ENCODE data around the gene LRRC75A. TPM values are rescaled to one million over a fixed set of nuclear protein-coding genes. Genes with fewer than 3 reads are reported as not detected.

Gene LRRC75A
- total RNA-seq, 3 donors from 2014 or later (not counting 1 experiment from before 2014, with no cell fraction given): 2.6 to 3.0 (median 3.0) TPM

GRCh38 chr17:16506188-16506587 lies 14.2 kb upstream of the LRRC75A start:
- Histone ChIP-seq H3K9me3 (ENCODE audit: control insufficient read depth, insufficient read depth, low read length) (no peaks in the 10 kb centered on the region), H3K36me3 (ENCODE audit: control insufficient read depth, insufficient read depth, low read length) (no peaks in the 10 kb centered on the region), H3K4me3 (ENCODE audit: low read length) (no peak overlapping the region), H3K27me3 (ENCODE audit: control insufficient read depth, insufficient read depth, low read length) (no peaks in the 10 kb centered on the region), H3K4me1 (ENCODE audit: control insufficient read depth, insufficient read depth, low read length) (peaks cover 2% of the 10 kb centered on the region), H3K27ac (ENCODE audit: low read length) (no peak overlapping the region)
- Mint-ChIP-seq H3K4me1 (no peaks in the 10 kb centered on the region), H3K9me3 (no peaks in the 10 kb centered on the region), H3K27me3 (ENCODE audit: low read depth in 2 of 2) (peaks cover 0 to 12% of the 10 kb centered on the region in 2 donors), H3K27ac (no peak overlapping the region), H3K4me3 (no peak overlapping the region), H3K36me3 (no peaks in the 10 kb centered on the region)
- no peak for ATAC-seq
- TF ChIP-seq, protein P1, sequence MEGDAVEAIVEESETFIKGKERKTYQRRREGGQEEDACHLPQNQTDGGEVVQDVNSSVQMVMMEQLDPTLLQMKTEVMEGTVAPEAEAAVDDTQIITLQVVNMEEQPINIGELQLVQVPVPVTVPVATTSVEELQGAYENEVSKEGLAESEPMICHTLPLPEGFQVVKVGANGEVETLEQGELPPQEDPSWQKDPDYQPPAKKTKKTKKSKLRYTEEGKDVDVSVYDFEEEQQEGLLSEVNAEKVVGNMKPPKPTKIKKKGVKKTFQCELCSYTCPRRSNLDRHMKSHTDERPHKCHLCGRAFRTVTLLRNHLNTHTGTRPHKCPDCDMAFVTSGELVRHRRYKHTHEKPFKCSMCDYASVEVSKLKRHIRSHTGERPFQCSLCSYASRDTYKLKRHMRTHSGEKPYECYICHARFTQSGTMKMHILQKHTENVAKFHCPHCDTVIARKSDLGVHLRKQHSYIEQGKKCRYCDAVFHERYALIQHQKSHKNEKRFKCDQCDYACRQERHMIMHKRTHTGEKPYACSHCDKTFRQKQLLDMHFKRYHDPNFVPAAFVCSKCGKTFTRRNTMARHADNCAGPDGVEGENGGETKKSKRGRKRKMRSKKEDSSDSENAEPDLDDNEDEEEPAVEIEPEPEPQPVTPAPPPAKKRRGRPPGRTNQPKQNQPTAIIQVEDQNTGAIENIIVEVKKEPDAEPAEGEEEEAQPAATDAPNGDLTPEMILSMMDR (IDR thresholded peaks at IDR 0.05): no peak
- no peak for DNase-seq
- intact Hi-C loops (cut with micrococcal nuclease): no loop called here
- 94% methylated on average over 3 of the region's 3 CpGs for WGBS (ENCODE audit: insufficient coverage)

DNA sequence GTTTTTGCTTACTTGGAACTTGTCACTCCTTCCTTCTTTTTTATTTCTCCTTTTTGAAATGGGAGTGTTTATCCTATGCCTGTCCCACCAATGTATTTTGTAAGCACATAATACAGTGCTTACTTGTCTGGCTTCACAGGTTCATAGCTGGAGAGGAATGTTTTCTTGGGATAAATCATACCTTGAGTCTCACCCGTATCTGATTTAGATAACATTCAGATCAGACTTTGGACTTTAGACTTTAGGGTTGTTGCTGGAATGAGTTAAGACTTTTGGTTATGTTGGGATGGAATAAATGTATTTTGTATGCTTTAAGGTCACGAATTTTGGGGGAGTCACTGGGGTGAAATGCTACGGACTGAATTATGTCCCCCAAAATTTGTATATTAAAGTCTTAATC lies 13.0 kb upstream of the LRRC75A start:
- Mint-ChIP-seq H3K9me3 (no peaks in the 10 kb centered on the region), H3K4me1 (no peaks in the 10 kb centered on the region), H3K36me3 (no peaks in the 10 kb centered on the region), H3K27ac (no peak overlapping the region), H3K4me3 (no peak overlapping the region), H3K27me3 (ENCODE audit: low read depth in 2 of 2) (peaks cover 0 to 12% of the 10 kb centered on the region in 2 donors)
- no peaks in the 10 kb centered on the region for H3K36me3 ChIP-seq (ENCODE audit: control insufficient read depth, insufficient read depth, low read length)
- no peak for ATAC-seq
- H3K9me3 ChIP-seq (ENCODE audit: control insufficient read depth, insufficient read depth, low read length): no peaks in the 10 kb centered on the region
- no peak overlapping the region for H3K27ac ChIP-seq (ENCODE audit: low read length)
- TF ChIP-seq, protein P1 (IDR thresholded peaks at IDR 0.05): no peak
- no peaks in the 10 kb centered on the region for H3K4me1 ChIP-seq (ENCODE audit: control insufficient read depth, insufficient read depth, low read length)
- intact Hi-C loops (cut with micrococcal nuclease): no loop called here
- 77% methylated on average over 3 of the region's 3 CpGs for WGBS (ENCODE audit: insufficient coverage)
- DNase-seq: no peak
- no peaks in the 10 kb centered on the region for H3K27me3 ChIP-seq (ENCODE audit: control insufficient read depth, insufficient read depth, low read length)
- H3K4me3 ChIP-seq (ENCODE audit: low read length): no peak overlapping the region

- 88% methylated on average over 12 of the region's 12 CpGs for WGBS (ENCODE audit: insufficient coverage)
- H3K9me3 Mint-ChIP-seq: no peaks in the 10 kb centered on the region
- H3K4me3 Mint-ChIP-seq: no peak overlapping the region
- Histone ChIP-seq H3K9me3 (ENCODE audit: control insufficient read depth, insufficient read depth, low read length) (no peaks in the 10 kb centered on the region), H3K4me3 (ENCODE audit: low read length) (no peak overlapping the region), H3K27me3 (ENCODE audit: control insufficient read depth, insufficient read depth, low read length) (no peaks in the 10 kb centered on the region), H3K36me3 (ENCODE audit: control insufficient read depth, insufficient read depth, low read length) (no peaks in the 10 kb centered on the region), H3K4me1 (ENCODE audit: control insufficient read depth, insufficient read depth, low read length) (peaks cover 4% of the 10 kb centered on the region), H3K27ac (ENCODE audit: low read length) (no peak overlapping the region)
- intact Hi-C loops (cut with micrococcal nuclease): no loop called here
- H3K36me3 Mint-ChIP-seq: no peaks in the 10 kb centered on the region
- no peak overlapping the region for H3K27ac Mint-ChIP-seq
- ATAC-seq (no peak), DNase-seq (no peak)
- H3K4me1 Mint-ChIP-seq: no peaks in the 10 kb centered on the region
- H3K27me3 Mint-ChIP-seq (ENCODE audit: low read depth in 2 of 2): peaks cover 14 to 31% of the 10 kb centered on the region in 2 donors
- TF ChIP-seq, protein P1 (IDR thresholded peaks at IDR 0.05): no peak
These were observed 5.0 kb upstream of the LRRC75A start for GRCh38 chr17:16496820-16497489.
